ENCODE results near the gene TUBB6. TPM values are rescaled to one million over a fixed set of nuclear protein-coding genes. Genes with fewer than 3 reads are reported as not detected.

TUBB6 gene
- total and polyA plus RNA-seq, 2 of the 13 experiments (the other 11 are each of a cell fraction or from before 2014, with no cell fraction given), result 9.9 to 28.6 TPM

GRCh38 chr18:12278741-12279682 lies 29.0 kb upstream of the TUBB6 start:
- H3K4me1 ChIP-seq (ENCODE audit: insufficient read depth, low read length), result peaks cover 33% of the 10 kb centered on the region
- no peaks in the 10 kb centered on the region for H3K9me3 ChIP-seq (ENCODE audit: low read length)
- intact Hi-C loops (cut with micrococcal nuclease; ENCODE audit: unreplicated experiment) (no loop called here), in situ Hi-C loops (cut with HindIII; ENCODE audit: extremely low pct_ligation_motif_present, low pct_unique_long_range_greater_than_20kb) (no loop called here)
- peak; percentile 64 for FAIRE-seq
- H3K36me3 ChIP-seq (replicated peaks in 1 of 2; ENCODE audit: control insufficient read depth in 1 of 2, insufficient read depth in 2 of 2, low read length in 2 of 2), result no peaks in the 10 kb centered on the region
- peak overlapping the region; percentile 50 for H3K9ac ChIP-seq (ENCODE audit: insufficient read depth, low read depth, low read length)
- POLR2A ChIA-PET, result interaction anchor here (0.8 to 2.2 kb wide), 5 partner anchors 9 to 605 kb away, joined by 3 to 12 read pairs (median 3); partner anchors contain the start of genes PTPN2 and TUBB6
- peaks cover 0 to 14% of the 10 kb centered on the region in 2 experiments; a peak in 1 of 5 replicates for H3K27me3 ChIP-seq (ENCODE audit: control insufficient read depth in 1 of 2, insufficient read depth in 2 of 2, low read length in 2 of 2)
- peak; percentile 93 for ATAC-seq
- peak overlapping the region; percentile 32 to 61 (median 53) for H3K4me3 ChIP-seq (replicated peaks in 1 of 3; ENCODE audit: insufficient read depth in 1 of 3, low read depth in 2 of 3, low read length in 3 of 3)
- peak overlapping the region; percentile 82 for H3K4me2 ChIP-seq (ENCODE audit: low read depth, low read length)
- no peaks in the 10 kb centered on the region for H4K20me1 ChIP-seq (ENCODE audit: insufficient read depth, low read length)
- peak; percentile 74 for DNase-seq (ENCODE audit: low spot score)
- BruUV-seq (replicated peaks), result TSS peak; percentile 94
- no peak overlapping the region for H2AFZ ChIP-seq (ENCODE audit: low read length)
- H3K27ac ChIP-seq (ENCODE audit: extremely low read length, insufficient read depth, low read length), result no peak overlapping the region
- CTCF ChIA-PET (ENCODE audit: low intra/inter-chr PET ratio, low total read pairs), result no interaction called here
- H3K79me2 ChIP-seq (ENCODE audit: insufficient read depth, low read length), result no peaks in the 10 kb centered on the region
- WGBS (ENCODE audit: low lambda C conversion rate), result 29% methylated on average over 19 of the region's 30 CpGs
- TF ChIP-seq GPBP1L1 (CRISPR knock-in tag; IDR thresholded peaks at IDR 0.05) (no peak), ZNF777 (CRISPR knock-in tag; IDR thresholded peaks at IDR 0.05) (no peak), SMYD3 (CRISPR knock-in tag; IDR thresholded peaks at IDR 0.05) (no peak), ZNF33B (CRISPR knock-in tag; IDR thresholded peaks at IDR 0.05) (no peak), ZNF776 (CRISPR knock-in tag; IDR thresholded peaks at IDR 0.05) (no peak), ZBTB37 (CRISPR knock-in tag; IDR thresholded peaks at IDR 0.05) (no peak), ZNF296 (CRISPR knock-in tag; conservative IDR thresholded peaks at IDR 0.05) (no peak), CCAR2 (optimal IDR thresholded peaks at IDR 0.05; ENCODE audit: low read depth, low read length) (no peak), ZNF496 (CRISPR knock-in tag; IDR thresholded peaks at IDR 0.05; ENCODE audit: insufficient replicate concordance) (no peak), SYNCRIP (IDR thresholded peaks at IDR 0.05; ENCODE audit: insufficient read depth, low read depth, low read length) (no peak), ZSCAN31 (CRISPR knock-in tag; IDR thresholded peaks at IDR 0.05; ENCODE audit: low read depth) (no peak), MAFG (CRISPR knock-in tag; IDR thresholded peaks at IDR 0.05) (no peak), ARHGAP35 (CRISPR knock-in tag; IDR thresholded peaks at IDR 0.05; ENCODE audit: borderline replicate concordance) (no peak), ZNF205 (CRISPR knock-in tag; IDR thresholded peaks at IDR 0.05) (no peak)
- TF ChIP-seq, protein P1, sequence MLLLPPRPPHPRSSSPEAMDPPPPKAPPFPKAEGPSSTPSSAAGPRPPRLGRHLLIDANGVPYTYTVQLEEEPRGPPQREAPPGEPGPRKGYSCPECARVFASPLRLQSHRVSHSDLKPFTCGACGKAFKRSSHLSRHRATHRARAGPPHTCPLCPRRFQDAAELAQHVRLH (CRISPR knock-in tag; IDR thresholded peaks at IDR 0.05; ENCODE audit: borderline replicate concordance, low read depth), result no peak
- TF ChIP-seq, protein P2, sequence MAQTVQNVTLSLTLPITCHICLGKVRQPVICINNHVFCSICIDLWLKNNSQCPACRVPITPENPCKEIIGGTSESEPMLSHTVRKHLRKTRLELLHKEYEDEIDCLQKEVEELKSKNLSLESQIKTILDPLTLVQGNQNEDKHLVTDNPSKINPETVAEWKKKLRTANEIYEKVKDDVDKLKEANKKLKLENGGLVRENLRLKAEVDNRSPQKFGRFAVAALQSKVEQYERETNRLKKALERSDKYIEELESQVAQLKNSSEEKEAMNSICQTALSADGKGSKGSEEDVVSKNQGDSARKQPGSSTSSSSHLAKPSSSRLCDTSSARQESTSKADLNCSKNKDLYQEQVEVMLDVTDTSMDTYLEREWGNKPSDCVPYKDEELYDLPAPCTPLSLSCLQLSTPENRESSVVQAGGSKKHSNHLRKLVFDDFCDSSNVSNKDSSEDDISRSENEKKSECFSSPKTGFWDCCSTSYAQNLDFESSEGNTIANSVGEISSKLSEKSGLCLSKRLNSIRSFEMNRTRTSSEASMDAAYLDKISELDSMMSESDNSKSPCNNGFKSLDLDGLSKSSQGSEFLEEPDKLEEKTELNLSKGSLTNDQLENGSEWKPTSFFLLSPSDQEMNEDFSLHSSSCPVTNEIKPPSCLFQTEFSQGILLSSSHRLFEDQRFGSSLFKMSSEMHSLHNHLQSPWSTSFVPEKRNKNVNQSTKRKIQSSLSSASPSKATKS (CRISPR knock-in tag; IDR thresholded peaks at IDR 0.05), result no peak
- TF ChIP-seq, protein P3, sequence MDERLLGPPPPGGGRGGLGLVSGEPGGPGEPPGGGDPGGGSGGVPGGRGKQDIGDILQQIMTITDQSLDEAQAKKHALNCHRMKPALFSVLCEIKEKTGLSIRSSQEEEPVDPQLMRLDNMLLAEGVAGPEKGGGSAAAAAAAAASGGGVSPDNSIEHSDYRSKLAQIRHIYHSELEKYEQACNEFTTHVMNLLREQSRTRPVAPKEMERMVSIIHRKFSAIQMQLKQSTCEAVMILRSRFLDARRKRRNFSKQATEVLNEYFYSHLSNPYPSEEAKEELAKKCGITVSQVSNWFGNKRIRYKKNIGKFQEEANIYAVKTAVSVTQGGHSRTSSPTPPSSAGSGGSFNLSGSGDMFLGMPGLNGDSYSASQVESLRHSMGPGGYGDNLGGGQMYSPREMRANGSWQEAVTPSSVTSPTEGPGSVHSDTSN (CRISPR knock-in tag; IDR thresholded peaks at IDR 0.05), result no peak

Measured in HepG2 (cell line).